K562 (cell line): ENCODE results near the gene NEMF. TPM values are rescaled to one million over a fixed set of nuclear protein-coding genes. Genes with fewer than 3 reads are reported as not detected.

ENCODE experiments used
- ATAC-seq: fragments of 200-7000 bp; cut with Tn5 transposase; 3 replicates; pipeline ENCODE4 v1.9.1; 2020; ENCODE audit warnings: moderate library complexity
- BruUV-seq: library from RNA; stranded (reverse); fragments of 400-500 nt; replicated peaks from 2 replicates; lab custom pipeline; 2021; lab: Mats Ljungman, UMichigan
- CTCF ChIA-PET: fragments of 300-600 bp; formaldehyde crosslinking; extraction: SDS; loops from one replicate; lab custom pipeline; 2021; ENCODE audit warnings: low intra/inter-chr PET ratio; lab: Yijun Ruan, JAX
- POLR2A ChIA-PET: fragments of 300-600, 350-650 bp; sonication (Branson Sonifier 250); formaldehyde crosslinking; extraction: SDS; loops from one replicate; lab custom pipeline; 2021; ENCODE audit warnings: antibody characterized with exemption, inconsistent platforms; lab: Yijun Ruan, JAX
- DNase-seq, 4 experiments: peaks; one replicate each; pipeline versions ENCODE4 v3.0.0 to v3.0.0-alpha.2; 2011 to 2018; ENCODE audit warnings: low spot score in 3 of 4, mixed read lengths in 3 of 4; ENCODE audit errors: extremely low read depth in 1 of 4
- FAIRE-seq: peaks from 2 replicates; lab custom pipeline; 2011; peaks lifted over from hg19 to GRCh38; lab: Jason Lieb, UNC
- H2AFZ ChIP-seq: 2 replicates; pipeline ENCODE4 v1.6.0; 2011; ENCODE audit warnings: low read depth, low read length, control low read depth, inconsistent platforms
- H3K27ac ChIP-seq: fragments of 200-600 bp; 3 replicates; pipeline ENCODE4 v1.8.0; 2011; ENCODE audit warnings: low read depth, mild to moderate bottlenecking, control low read depth, inconsistent platforms, low read length, moderate library complexity, mixed read lengths; ENCODE audit errors: extremely low read depth
- H3K27me3 ChIP-seq, 2 experiments: fragments of 300-600 bp in 1 of 2; 2 replicates in 1 of 2; 3 replicates in 1 of 2; pipeline versions ENCODE4 v1.6.0 to v1.8.0; 2011; ENCODE audit warnings: inconsistent platforms in 2 of 2, low read length in 2 of 2, mild to moderate bottlenecking in 1 of 2, mixed read lengths in 1 of 2, moderate library complexity in 1 of 2; ENCODE audit not compliant: control insufficient read depth in 2 of 2, insufficient read depth in 2 of 2
- H3K36me3 ChIP-seq: fragments of 300-600 bp; 3 replicates; pipeline ENCODE4 v1.8.0; 2011; ENCODE audit warnings: mild to moderate bottlenecking, low read length, inconsistent platforms; ENCODE audit not compliant: control insufficient read depth, insufficient read depth
- H3K4me1 ChIP-seq, 2 experiments: fragments of 200-600 bp in 1 of 2; replicated peaks in 1 of 2; 2 replicates in 1 of 2; 3 replicates in 1 of 2; pipeline versions ENCODE4 v1.5.1 to v1.8.0; 2011; ENCODE audit warnings: inconsistent platforms in 2 of 2, low read length in 2 of 2, mild to moderate bottlenecking in 1 of 2, mixed read lengths in 1 of 2, moderate library complexity in 1 of 2; ENCODE audit not compliant: control insufficient read depth in 2 of 2, insufficient read depth in 2 of 2
- H3K4me2 ChIP-seq: 2 replicates; pipeline ENCODE4 v1.6.1; 2011; ENCODE audit warnings: low read length, control low read depth, inconsistent platforms, mixed read lengths; ENCODE audit not compliant: insufficient read depth
- H3K4me3 ChIP-seq: fragments of 200-600 bp; sonication (generic), shearing (Covaris generic); 2 replicates; pipeline ENCODE4 v1.5.1; 2016; ENCODE audit warnings: control low read depth, inconsistent platforms
- H3K79me2 ChIP-seq: fragments of 200-600 bp; 3 replicates; pipeline ENCODE4 v1.8.0; 2011; ENCODE audit warnings: low read length, inconsistent platforms; ENCODE audit not compliant: control insufficient read depth, insufficient read depth
- H3K9ac ChIP-seq, 2 experiments: 2 replicates each; pipeline versions ENCODE4 v1.6.0 to v1.6.1; 2011; ENCODE audit warnings: low read depth in 2 of 2, low read length in 2 of 2, control low read depth in 1 of 2, inconsistent platforms in 1 of 2, mild to moderate bottlenecking in 1 of 2, mixed read lengths in 1 of 2; ENCODE audit not compliant: insufficient read depth in 1 of 2
- H3K9me1 ChIP-seq: one replicate; pipeline ENCODE4 v1.6.0; 2011; ENCODE audit warnings: inconsistent platforms, mild to moderate bottlenecking, low read length, moderate library complexity; ENCODE audit not compliant: control insufficient read depth, insufficient read depth
- H3K9me3 ChIP-seq: replicated peaks from 2 replicates; pipeline ENCODE4 v1.5.1; 2011; ENCODE audit warnings: low read depth, low read length, inconsistent platforms; ENCODE audit not compliant: control insufficient read depth, insufficient read depth
- H4K20me1 ChIP-seq: replicated peaks from 2 replicates; pipeline ENCODE4 v1.6.1; 2011; ENCODE audit warnings: low read length, inconsistent platforms, mixed read lengths; ENCODE audit not compliant: control insufficient read depth, insufficient read depth
- BRCA1 ChIP-seq, 2 experiments: fragments of 450-650 bp in 1 of 2; sonication (generic) in 1 of 2; formaldehyde crosslinking in 1 of 2; IDR thresholded peaks; 2 replicates each; pipeline versions ENCODE4 v1.5.0 to v1.6.1; 2017 to 2020; ENCODE audit warnings: mild to moderate bottlenecking in 1 of 2, missing genetic modification reagents in 1 of 2
- GATAD2B ChIP-seq: fragments of 450-650 bp; IDR thresholded peaks from 2 replicates; pipeline ENCODE4 v1.6.1; 2017; ENCODE audit warnings: mild to moderate bottlenecking, borderline replicate concordance
- HDAC6 ChIP-seq: IDR thresholded peaks from 2 replicates; pipeline ENCODE4 v1.6.1; 2012; ENCODE audit warnings: low read depth, mild to moderate bottlenecking, control low read depth, inconsistent platforms, low read length, moderate library complexity
- HDGF ChIP-seq: fragments of 450-650 bp; IDR thresholded peaks from 2 replicates; pipeline ENCODE4 v1.6.1; 2016
- HOXB6 ChIP-seq: fragments of 250-450 bp; sonication (Bioruptor Pico); IDR thresholded peaks from 2 replicates; pipeline ENCODE4 v1.5.1; 2022; ENCODE audit warnings: mild to moderate bottlenecking, borderline replicate concordance
- MXD1 ChIP-seq: fragments of 250-450 bp; sonication (Bioruptor Pico); IDR thresholded peaks from 2 replicates; pipeline ENCODE4 v1.8.0; 2021; ENCODE audit warnings: borderline replicate concordance, mild to moderate bottlenecking, moderate library complexity; ENCODE audit not compliant: poor library complexity, severe bottlenecking
- NBN ChIP-seq: fragments of 450-650 bp; IDR thresholded peaks from 2 replicates; pipeline ENCODE4 v1.6.1; 2016; ENCODE audit warnings: low read depth, mild to moderate bottlenecking
- SIN3A ChIP-seq, 2 experiments: fragments of 150-350 bp in 1 of 2; IDR thresholded peaks; 2 replicates each; pipeline ENCODE4 v1.6.1; 2011 to 2016; ENCODE audit warnings: borderline replicate concordance in 2 of 2, low read depth in 2 of 2, low read length in 2 of 2, mild to moderate bottlenecking in 2 of 2, moderate library complexity in 2 of 2; ENCODE audit not compliant: control insufficient read depth in 1 of 2
- SMAD2 ChIP-seq: fragments of 150-350 bp; IDR thresholded peaks from 2 replicates; pipeline ENCODE4 v1.6.1; 2014; ENCODE audit warnings: low read depth, mild to moderate bottlenecking, low read length
- TBL1XR1 ChIP-seq, 2 experiments: IDR thresholded peaks; 2 replicates each; pipeline ENCODE4 v1.6.1; 2012; ENCODE audit warnings: improper control_type of control experiment in 2 of 2, low read length in 2 of 2, mild to moderate bottlenecking in 1 of 2
- ZBTB11 ChIP-seq, 3 experiments: fragments of 200-800 bp in 1 of 3; fragments of 250-450 bp in 1 of 3; fragments of 450-650 bp in 1 of 3; sonication (Bioruptor Pico) in 1 of 3; sonication (Bioruptor generic) in 1 of 3; formaldehyde crosslinking in 1 of 3; IDR thresholded peaks; 2 replicates each; pipeline versions ENCODE4 v1.6.1 to v1.8.0; 2016 to 2022; ENCODE audit warnings: mild to moderate bottlenecking in 2 of 3, missing genetic modification characterization in 2 of 3, missing compliant biosample characterization in 1 of 3, moderate library complexity in 1 of 3
- ZNF224 ChIP-seq: sonication (generic); formaldehyde crosslinking; IDR thresholded peaks from 2 replicates; pipeline ENCODE4 v1.8.0; 2022; ENCODE audit warnings: mild to moderate bottlenecking, missing genetic modification reagents
- ZNF324 ChIP-seq: fragments of 250-450 bp; sonication (Bioruptor Pico); IDR thresholded peaks from 2 replicates; pipeline ENCODE4 v1.4.0; 2020; ENCODE audit warnings: mild to moderate bottlenecking
- ZNF518B ChIP-seq: fragments of 250-450 bp; sonication (Bioruptor Pico); IDR thresholded peaks from 2 replicates; pipeline ENCODE4 v1.5.0; 2021; ENCODE audit warnings: mild to moderate bottlenecking, moderate library complexity
- ZNF668 ChIP-seq: fragments of 250-450 bp; sonication (Bioruptor Pico); IDR thresholded peaks from 2 replicates; pipeline ENCODE4 v1.8.0; 2022; ENCODE audit warnings: mild to moderate bottlenecking, inconsistent platforms
- ZNF830 ChIP-seq: fragments of 250-450 bp; sonication (Bioruptor Pico); IDR thresholded peaks from 2 replicates; pipeline ENCODE4 v1.5.0; 2021; ENCODE audit warnings: mild to moderate bottlenecking
- WGBS: fragments of 100-300 bp; shearing (Covaris generic); methylation state at CpG from one replicate; pipeline ENCODE4 v1.1.6; 2016; ENCODE audit warnings: low coverage, mixed read lengths; ENCODE audit not compliant: insufficient coverage; ENCODE audit errors: missing lambda C conversion rate; 5-methylcytosine and 5-hydroxymethylcytosine counted together
- in situ Hi-C: fragments of 300-500 bp; cut with MboI; formaldehyde crosslinking; loops from 4 replicates; pipeline ENCODE4 v1.15.0; 2018; ENCODE audit warnings: inconsistent platforms, mixed read lengths
- intact Hi-C: fragments of 100-400 bp; cut with micrococcal nuclease; formaldehyde crosslinking; loops from 2 replicates; pipeline ENCODE4 v1.14.2; 2022
- polyA plus RNA-seq, 8 experiments: library from polyadenylated mRNA; depleted of rRNA in 4 of 8; stranded (reverse) in 5 of 8; unstranded in 3 of 8; fragments of >200 nt; fragmentation: Nextera tagmentation in 2 of 8; fragmentation: Illumina TruSeq in 1 of 8; extraction: Ambion mirVana in 2 of 8; extraction: Trizol in 1 of 8; gene quantifications; 2 replicates each; pipeline versions ENCODE4 v1.2.1 to v1.2.3, GENCODE V29; 2011 to 2014; ENCODE audit warnings: inconsistent platforms in 1 of 8, missing spikeins in 1 of 8
- total RNA-seq, 7 experiments: library from RNA; depleted of rRNA in 6 of 7; stranded (reverse); fragments of >200 nt in 6 of 7; fragmentation: Illumina TruSeq in 2 of 7; extraction: Trizol in 2 of 7; gene quantifications; 2 replicates each; pipeline versions ENCODE4 v1.2.1 to v1.2.3, GENCODE V29; 2011 to 2021; ENCODE audit warnings: low replicate concordance in 1 of 7

The NEMF gene
- total and polyA plus RNA-seq, 9 of the 15 experiments (the other 6 are each of a cell fraction or from before 2014, with no cell fraction given) = 38.8 to 94.4 (median 61.0) TPM

GRCh38 chr14:49745191-49745590 lies 107.4 kb downstream of the NEMF start:
- Histone ChIP-seq H3K9ac (no peak overlapping the region), H4K20me1 (no peaks in the 10 kb centered on the region), H2AFZ (no peak overlapping the region), H3K4me3 (no peak overlapping the region), H3K9me3 (no peaks in the 10 kb centered on the region), H3K9me1 (no peaks in the 10 kb centered on the region), H3K27ac (no peak overlapping the region), H3K36me3 (no peaks in the 10 kb centered on the region), H3K79me2 (no peaks in the 10 kb centered on the region), H3K4me1 (no peaks in the 10 kb centered on the region), H3K4me2 (no peak overlapping the region), H3K27me3 (no peaks in the 10 kb centered on the region)
- ChIA-PET POLR2A (no interaction called here), CTCF (no interaction called here)
- ATAC-seq (no peak), FAIRE-seq (no peak), DNase-seq (no peak)
- in situ Hi-C loops = no loop called here
- intact Hi-C loops = no loop called here
- 0% methylated on average over 1 of the region's 1 CpG for WGBS
- no TSS peak for BruUV-seq
- TF ChIP-seq ZNF324 (no peak), HDAC6 (no peak), HDGF (no peak), MXD1 (CRISPR knock-in tag) (no peak), NBN (no peak), ZNF830 (no peak), BRCA1 (IDR thresholded peaks at IDR 0.05) (no peak), BRCA1 (CRISPR knock-in tag; IDR thresholded peaks at IDR 0.05) (no peak), ZNF518B (no peak), TBL1XR1 (IDR thresholded peaks at IDR 0.05; ENCODE audit: low read length in 2 of 2) (no peak), HOXB6 (CRISPR knock-in tag) (no peak), ZBTB11 (CRISPR knock-in tag; IDR thresholded peaks at IDR 0.05) (no peak), ZNF668 (CRISPR knock-in tag) (no peak), ZNF224 (CRISPR knock-in tag) (no peak), SIN3A (IDR thresholded peaks at IDR 0.05; ENCODE audit: borderline replicate concordance in 2 of 2, control insufficient read depth in 1 of 2, low read depth in 2 of 2, low read length in 2 of 2) (no peak), SMAD2 (no peak), GATAD2B (no peak)
